Parathyroid adenoma (tissue), 2 donors: ENCODE data around the gene SIGLEC9.

Experiments used
- H2AFZ ChIP-seq: fragments of 300-600 bp; sonication (generic); one replicate; pipeline ENCODE4 v1.7.0; 2017; ENCODE audit warnings: antibody characterized with exemption, mild to moderate bottlenecking
- H3K27ac ChIP-seq: fragments of 300-600 bp; sonication (generic); one replicate; pipeline ENCODE4 v1.7.0; 2017
- H3K27me3 ChIP-seq: fragments of 300-600 bp; sonication (generic); one replicate; pipeline ENCODE4 v1.7.0; 2017; ENCODE audit warnings: low read length; ENCODE audit not compliant: control insufficient read depth, insufficient read depth
- H3K36me3 ChIP-seq: fragments of 300-600 bp; sonication (generic); one replicate; pipeline ENCODE4 v1.7.0; 2017; ENCODE audit warnings: low read length; ENCODE audit not compliant: control insufficient read depth, insufficient read depth
- H3K4me1 ChIP-seq: fragments of 300-600 bp; sonication (generic); one replicate; pipeline ENCODE4 v1.7.0; 2017; ENCODE audit warnings: control low read depth
- H3K4me2 ChIP-seq: fragments of 300-600 bp; sonication (generic); one replicate; pipeline ENCODE4 v1.7.0; 2017; ENCODE audit warnings: low read length
- H3K4me3 ChIP-seq: fragments of 300-600 bp; sonication (generic); one replicate; pipeline ENCODE4 v1.7.0; 2017; ENCODE audit warnings: low read depth, low read length
- H3K79me2 ChIP-seq: fragments of 300-600 bp; sonication (generic); one replicate; pipeline ENCODE4 v1.7.0; 2017; ENCODE audit warnings: control low read depth
- H3K9ac ChIP-seq: fragments of 300-600 bp; sonication (generic); one replicate; pipeline ENCODE4 v1.7.0; 2017; ENCODE audit warnings: mild to moderate bottlenecking
- H3K9me3 ChIP-seq: fragments of 300-600 bp; sonication (generic); one replicate; pipeline ENCODE4 v1.7.0; 2017; ENCODE audit warnings: low read length; ENCODE audit not compliant: control insufficient read depth
- TF ChIP-seq, protein P1 (sequence below): fragments of 300-600 bp; sonication (generic); IDR thresholded peaks from one replicate; pipeline ENCODE4 v1.7.0; 2017; ENCODE audit warnings: antibody characterized with exemption, mild to moderate bottlenecking
- donor health status: primary hyperparathyroidism.

SIGLEC9 gene

GRCh38 chr19:51091895-51092873 lies 32.5 kb upstream of the SIGLEC9 start:
- Histone ChIP-seq H3K4me2 (no peak overlapping the region), H3K27me3 (no peaks in the 10 kb centered on the region), H3K9me3 (no peaks in the 10 kb centered on the region), H3K9ac (no peak overlapping the region), H3K79me2 (no peaks in the 10 kb centered on the region), H3K4me3 (no peak overlapping the region), H3K36me3 (no peaks in the 10 kb centered on the region), H2AFZ (no peak overlapping the region), H3K27ac (no peak overlapping the region), H3K4me1 (no peaks in the 10 kb centered on the region)
- TF ChIP-seq, protein P1, sequence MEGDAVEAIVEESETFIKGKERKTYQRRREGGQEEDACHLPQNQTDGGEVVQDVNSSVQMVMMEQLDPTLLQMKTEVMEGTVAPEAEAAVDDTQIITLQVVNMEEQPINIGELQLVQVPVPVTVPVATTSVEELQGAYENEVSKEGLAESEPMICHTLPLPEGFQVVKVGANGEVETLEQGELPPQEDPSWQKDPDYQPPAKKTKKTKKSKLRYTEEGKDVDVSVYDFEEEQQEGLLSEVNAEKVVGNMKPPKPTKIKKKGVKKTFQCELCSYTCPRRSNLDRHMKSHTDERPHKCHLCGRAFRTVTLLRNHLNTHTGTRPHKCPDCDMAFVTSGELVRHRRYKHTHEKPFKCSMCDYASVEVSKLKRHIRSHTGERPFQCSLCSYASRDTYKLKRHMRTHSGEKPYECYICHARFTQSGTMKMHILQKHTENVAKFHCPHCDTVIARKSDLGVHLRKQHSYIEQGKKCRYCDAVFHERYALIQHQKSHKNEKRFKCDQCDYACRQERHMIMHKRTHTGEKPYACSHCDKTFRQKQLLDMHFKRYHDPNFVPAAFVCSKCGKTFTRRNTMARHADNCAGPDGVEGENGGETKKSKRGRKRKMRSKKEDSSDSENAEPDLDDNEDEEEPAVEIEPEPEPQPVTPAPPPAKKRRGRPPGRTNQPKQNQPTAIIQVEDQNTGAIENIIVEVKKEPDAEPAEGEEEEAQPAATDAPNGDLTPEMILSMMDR, result no peak

GRCh38 chr19:51093101-51093500 lies 31.6 kb upstream of the SIGLEC9 start:
- no peak overlapping the region for H3K27ac ChIP-seq

DNA sequence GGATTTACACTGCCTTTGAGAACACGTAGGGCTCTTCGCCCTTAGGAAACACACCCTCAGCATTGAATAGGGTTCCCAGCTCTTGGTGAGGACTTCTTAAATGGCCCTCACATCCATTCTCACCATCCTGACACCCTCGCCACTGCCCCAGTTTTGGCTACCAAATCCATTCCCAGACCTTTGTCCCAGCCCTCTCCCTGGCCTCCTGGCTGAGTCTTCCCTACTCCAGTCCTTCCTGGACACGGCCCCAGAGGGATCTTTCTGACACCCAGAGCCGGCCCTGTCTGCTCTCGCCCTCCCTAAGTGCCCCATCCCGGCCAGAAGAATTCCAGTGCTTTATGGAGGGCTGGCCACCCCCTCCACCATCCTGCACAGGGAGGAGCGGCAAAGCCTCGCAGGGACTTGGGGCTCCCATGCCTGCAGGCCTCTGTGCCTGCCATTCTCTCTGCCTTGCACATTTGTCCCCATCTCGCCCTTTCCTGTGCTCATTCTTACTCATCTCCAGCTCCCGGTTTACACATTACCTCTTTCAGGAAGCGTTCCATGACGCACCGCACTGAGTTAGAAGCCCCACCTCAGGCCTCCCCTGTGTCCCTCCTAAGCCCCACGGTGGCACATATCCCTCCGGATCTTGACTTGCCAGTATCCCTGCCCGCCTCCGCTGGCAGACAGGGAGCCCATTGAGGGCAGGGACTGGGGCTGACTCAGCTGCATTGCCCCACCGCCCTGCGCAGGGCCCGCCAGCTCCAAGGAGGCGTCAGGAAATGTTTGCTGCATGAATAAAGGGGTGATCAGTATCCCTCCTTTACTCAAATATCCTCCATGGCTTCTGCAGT lies 31.0 kb upstream of the SIGLEC9 start:
- no peaks in the 10 kb centered on the region for H3K79me2 ChIP-seq
- H2AFZ ChIP-seq, result no peak overlapping the region
- H3K4me3 ChIP-seq, result no peak overlapping the region
- TF ChIP-seq, protein P1, result no peak
- no peaks in the 10 kb centered on the region for H3K36me3 ChIP-seq
- H3K4me2 ChIP-seq, result no peak overlapping the region
- no peak overlapping the region for H3K27ac ChIP-seq
- no peaks in the 10 kb centered on the region for H3K9me3 ChIP-seq
- no peak overlapping the region for H3K9ac ChIP-seq
- H3K4me1 ChIP-seq, result peaks cover 7% of the 10 kb centered on the region
- H3K27me3 ChIP-seq, result no peaks in the 10 kb centered on the region

More at GRCh38 chr19:51093101-51093500, 31.6 kb upstream of the SIGLEC9 start:
- no peak overlapping the region for H3K9ac ChIP-seq
- no peak overlapping the region for H3K4me3 ChIP-seq
- TF ChIP-seq, protein P1, result no peak
- H3K79me2 ChIP-seq, result no peaks in the 10 kb centered on the region
- no peaks in the 10 kb centered on the region for H3K9me3 ChIP-seq
- H3K27me3 ChIP-seq, result no peaks in the 10 kb centered on the region
- H3K36me3 ChIP-seq, result no peaks in the 10 kb centered on the region
- no peak overlapping the region for H2AFZ ChIP-seq
- H3K4me2 ChIP-seq, result no peak overlapping the region
- H3K4me1 ChIP-seq, result peaks cover 4% of the 10 kb centered on the region

DNA sequence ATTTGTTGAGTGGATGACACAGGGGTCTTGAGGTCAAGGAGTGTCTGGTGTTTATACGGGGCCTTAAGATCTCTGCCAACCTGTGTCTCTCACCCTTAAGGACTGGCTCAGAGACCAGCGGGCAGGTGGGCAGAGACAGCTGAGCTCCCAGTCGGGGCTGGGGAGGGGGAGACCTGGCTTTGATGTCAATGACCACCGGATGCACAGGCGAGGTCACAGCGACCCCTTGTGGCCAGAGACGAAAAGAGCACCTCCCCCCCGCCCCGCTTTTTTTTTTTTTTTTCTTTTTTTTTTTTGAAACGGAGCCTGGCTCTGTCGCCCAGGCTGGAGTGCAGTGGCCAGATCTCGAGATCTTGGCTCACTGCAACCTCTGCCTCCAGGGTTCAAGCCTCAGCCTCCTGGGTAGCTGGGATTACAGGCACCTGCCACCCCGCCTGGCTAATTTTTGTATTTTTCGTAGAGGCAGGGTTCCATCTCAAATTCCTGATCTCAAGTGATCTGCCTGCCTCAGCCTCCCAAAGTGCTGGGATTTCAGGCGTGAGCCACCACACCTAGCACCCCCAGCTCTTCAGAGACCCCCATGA lies 29.9 kb upstream of the SIGLEC9 start:
- TF ChIP-seq, protein P1, result peak; percentile 49
- H3K79me2 ChIP-seq, result no peaks in the 10 kb centered on the region
- no peak overlapping the region for H3K9ac ChIP-seq
- no peaks in the 10 kb centered on the region for H3K9me3 ChIP-seq
- no peak overlapping the region for H3K27ac ChIP-seq
- H3K4me2 ChIP-seq, result no peak overlapping the region
- H3K4me3 ChIP-seq, result no peak overlapping the region
- no peaks in the 10 kb centered on the region for H3K27me3 ChIP-seq
- peaks cover 7% of the 10 kb centered on the region for H3K4me1 ChIP-seq
- no peaks in the 10 kb centered on the region for H3K36me3 ChIP-seq
- H2AFZ ChIP-seq, result no peak overlapping the region
